DMS79 treated with DMSO at 0.1 percent for 48 hours (cell line): ENCODE data around the gene NTSR1.

Experiments used
- DNase-seq: peaks from one replicate; lab custom pipeline; 2025; lab: John Stamatoyannopoulos, UW

The NTSR1 gene

DNA sequence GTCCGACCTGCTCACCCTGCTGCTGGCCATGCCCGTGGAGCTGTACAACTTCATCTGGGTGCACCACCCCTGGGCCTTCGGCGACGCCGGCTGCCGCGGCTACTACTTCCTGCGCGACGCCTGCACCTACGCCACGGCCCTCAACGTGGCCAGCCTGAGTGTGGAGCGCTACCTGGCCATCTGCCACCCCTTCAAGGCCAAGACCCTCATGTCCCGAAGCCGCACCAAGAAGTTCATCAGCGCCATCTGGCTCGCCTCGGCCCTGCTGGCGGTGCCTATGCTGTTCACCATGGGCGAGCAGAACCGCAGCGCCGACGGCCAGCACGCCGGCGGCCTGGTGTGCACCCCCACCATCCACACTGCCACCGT is 885 bp downstream of the NTSR1 start:
- peak; percentile 66 for DNase-seq

DNA sequence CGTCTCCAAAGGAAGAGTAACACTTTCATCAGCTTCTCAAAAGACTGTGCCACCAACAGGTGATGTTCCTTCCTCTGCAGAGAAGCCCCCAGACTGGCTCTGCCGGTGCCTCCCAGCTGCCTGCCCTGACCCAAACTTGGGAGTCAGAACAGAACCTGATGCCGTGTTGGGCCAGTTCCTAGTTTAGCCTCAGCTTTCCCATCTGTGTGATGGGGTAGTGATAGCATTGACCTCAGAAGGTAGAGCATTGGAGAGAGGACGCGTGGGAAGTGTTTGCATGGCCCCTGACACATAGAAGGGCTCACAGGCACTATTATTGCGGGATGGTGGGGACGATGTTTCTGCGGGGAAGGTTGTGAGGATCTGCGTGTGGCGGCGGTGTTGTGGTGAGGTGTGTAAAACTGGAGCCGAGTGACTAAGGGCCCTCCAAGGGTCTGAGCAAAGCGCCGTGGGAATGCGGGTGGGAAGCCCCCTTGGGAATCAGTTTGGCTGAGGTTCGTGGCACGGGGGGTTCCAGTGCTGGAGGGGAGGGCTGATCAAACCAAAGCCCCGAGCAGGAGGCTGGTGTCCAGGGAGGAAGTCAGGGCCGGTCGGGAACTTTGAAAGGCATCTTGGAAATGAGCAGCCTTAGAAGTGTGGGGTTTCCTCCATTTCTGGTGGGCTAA is 1.7 kb downstream of the NTSR1 start:
- no peak for DNase-seq

DNA sequence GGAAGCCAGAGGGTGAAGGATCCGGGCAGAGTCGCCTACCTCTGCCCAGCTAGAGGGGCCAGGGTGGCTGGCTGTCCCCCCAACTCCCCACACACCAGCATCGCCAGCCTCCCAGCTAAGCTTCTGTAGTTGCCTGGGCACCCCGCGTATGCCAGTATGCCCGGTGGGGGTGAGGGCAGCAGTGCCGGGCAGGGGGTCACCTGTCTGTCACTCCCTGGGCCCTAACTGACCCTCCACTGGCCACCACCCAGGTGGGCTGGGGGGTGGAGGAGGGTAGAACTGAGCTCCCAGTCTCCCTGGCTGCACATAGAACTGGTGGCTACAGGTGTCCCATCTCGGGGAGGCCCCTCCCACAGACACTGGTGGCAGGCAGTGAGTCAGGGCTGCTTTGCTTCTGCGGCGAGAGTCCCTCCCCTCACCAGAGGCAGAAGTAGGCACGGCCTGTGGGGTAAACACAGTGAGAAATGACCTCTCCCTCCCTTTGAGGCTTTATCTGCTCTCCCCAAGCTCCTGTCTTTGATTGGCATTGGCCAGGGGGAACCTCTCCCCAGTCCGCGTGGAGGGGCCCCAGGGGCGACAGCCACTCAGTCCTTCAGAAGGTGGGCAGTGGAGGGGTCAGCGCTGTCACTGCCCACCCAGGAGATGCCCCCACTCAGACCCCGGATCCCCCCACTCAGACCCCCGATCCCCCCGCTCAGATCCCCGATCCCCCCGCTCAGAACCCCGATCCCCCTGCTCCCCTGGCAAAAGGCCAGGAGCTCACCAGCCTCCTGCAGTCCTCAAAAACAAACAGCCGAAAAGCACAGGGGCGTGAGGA is 2.5 kb downstream of the NTSR1 start:
- DNase-seq = peak; percentile 54

DNA sequence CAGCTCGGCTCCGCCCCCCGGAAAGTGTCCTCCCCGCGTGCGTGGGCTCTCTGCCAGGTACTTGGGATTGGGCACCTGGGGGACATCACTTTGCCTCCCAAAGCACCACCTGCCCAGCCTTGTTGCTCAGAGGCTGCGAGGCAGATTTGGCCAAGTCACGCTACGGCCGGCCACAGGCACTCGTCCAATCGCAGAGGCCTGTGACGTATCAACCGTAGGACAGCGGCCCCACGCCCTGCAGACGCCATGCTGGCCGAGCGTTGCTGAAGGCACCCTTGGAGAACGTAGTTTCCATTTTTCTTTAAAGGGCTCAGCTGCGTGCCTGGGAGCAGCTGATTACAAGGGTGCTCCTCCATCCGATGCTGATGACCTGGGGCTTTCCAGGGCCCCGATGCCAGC is 3.1 kb downstream of the NTSR1 start:
- peak; percentile 95 for DNase-seq

DNA sequence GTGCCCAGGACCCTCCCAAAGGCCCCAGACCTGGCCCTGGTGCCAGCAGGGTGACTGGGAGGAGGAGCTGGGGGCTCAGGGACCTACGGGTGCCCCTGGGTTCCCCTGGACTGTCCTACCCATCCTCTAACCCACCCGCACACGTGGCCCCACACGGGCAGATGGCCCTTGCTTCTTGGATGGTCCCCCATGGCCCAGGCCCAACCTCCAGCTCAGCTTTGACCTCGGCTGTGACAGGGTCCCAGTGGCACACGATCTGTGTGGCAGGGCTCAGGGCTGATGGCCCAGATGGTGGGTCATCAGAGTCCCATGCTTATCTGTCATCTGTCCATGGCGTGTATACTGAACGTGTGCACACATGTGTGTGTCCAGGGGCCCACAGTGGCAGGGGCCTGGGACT is 4.0 kb downstream of the NTSR1 start:
- no peak for DNase-seq

DNA sequence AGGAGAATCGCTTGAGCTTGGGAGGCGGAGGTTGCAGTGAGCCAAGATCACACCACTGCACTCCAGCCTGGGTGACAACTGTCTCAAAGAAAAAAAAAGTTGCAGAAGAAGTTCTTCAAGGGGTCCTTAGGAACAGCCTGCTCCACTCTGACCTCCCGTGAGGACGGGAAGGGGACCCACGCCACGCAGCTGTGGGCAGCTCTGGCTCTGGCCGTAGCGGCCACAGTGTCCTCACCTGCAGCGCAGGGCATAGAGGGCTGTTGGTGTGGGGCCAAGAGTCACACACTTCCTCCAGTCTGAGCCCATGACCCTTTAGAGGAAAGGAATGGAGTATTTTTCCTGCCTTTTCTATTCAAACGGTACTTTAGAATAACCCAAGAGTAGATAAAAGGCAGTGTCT is 5.4 kb downstream of the NTSR1 start:
- DNase-seq = no peak

DNA sequence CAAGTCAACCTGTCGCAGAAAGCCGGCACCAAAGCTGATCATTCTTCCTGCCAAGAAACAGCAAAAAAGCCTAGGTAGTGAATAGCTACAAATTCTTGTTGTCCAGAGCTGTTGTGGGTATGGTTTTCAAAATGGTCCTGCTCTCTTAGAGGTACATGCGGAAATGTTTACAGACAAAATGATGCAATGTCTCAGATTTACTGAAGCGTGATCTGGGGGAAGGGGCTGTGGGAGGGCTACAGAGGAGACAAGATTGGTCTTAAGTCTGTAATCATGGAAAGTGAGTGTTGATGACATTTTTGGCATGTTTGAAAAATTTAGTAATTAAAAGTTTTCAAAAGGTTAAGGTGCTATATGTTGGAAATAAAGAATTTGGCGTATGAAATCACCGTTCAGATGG is 6.2 kb downstream of the NTSR1 start:
- DNase-seq = no peak

DNA sequence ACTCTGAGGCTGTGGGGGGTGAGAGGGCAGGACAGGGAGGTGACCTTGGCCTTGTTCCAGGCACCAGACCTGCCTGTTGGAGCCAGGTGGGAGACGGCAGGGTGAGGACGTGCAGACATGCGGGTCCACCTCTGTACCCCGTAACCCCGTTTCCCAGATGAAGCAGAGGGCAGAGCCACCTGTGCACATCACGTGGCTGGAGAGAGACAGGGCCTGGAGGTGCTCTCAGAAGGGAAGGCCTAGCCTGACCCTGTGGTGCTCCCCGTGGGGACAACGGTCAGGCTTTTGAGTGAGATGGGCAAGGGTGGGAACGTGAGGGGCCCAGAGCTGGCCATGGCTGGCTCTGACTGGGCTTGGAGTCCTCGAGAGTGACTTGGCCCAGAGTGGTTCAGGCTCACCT is 6.6 kb downstream of the NTSR1 start:
- no peak for DNase-seq

DNA sequence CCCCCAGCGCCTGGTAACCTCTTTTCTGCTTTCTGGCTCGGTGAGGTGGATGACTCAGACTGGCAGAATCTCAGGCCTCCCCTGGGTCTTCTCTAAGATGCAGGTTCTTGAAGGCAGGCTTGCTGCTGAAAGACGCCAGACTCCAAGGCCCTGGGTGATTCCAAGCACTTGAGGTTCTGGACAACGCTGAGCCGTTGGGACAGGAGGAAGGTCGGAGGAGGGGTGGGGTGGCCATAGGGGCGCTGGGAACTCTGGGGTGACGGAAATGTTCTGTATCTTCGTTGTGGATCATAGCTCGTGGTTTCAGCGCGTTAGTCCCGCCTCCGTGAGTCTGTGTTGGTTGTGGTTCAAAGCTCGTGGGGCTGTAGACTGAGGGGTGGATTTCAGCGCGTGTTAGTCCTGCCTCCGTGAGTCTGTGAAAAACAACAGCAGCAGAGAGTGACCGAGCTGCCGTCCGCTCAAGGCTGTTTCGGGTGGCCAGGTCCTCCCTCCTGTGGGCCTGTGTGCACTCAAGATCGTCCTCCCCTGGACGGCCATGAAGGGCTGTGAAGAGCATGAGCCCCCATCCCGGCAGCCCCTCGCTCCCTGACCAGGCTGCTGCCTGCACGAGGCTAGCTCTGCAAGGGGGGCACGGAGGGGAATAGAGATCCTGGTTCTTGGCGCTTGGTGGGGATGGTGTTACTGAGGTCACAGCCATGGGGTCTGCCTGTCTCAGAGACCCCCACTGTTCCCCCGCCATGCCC is 7.7 kb downstream of the NTSR1 start:
- no peak for DNase-seq

DNA sequence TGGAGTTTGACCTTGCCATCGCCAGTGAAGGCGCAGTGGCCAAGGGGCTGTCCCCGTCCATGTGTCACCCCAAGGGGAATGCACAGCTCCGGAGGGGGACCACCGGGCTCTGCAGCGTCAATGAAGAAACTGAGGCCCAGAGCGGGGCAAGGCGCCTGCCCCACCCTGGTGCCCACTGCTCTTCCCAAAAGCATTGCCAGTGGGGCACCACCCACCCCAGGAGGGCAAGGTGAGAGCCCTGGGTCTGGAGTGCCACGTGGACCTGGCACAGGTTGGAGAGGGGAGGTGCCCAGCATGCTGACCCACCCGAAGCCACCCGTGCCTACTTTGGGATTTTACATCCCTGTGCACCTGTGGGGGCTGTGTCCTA is 8.3 kb downstream of the NTSR1 start:
- no peak for DNase-seq

DNA sequence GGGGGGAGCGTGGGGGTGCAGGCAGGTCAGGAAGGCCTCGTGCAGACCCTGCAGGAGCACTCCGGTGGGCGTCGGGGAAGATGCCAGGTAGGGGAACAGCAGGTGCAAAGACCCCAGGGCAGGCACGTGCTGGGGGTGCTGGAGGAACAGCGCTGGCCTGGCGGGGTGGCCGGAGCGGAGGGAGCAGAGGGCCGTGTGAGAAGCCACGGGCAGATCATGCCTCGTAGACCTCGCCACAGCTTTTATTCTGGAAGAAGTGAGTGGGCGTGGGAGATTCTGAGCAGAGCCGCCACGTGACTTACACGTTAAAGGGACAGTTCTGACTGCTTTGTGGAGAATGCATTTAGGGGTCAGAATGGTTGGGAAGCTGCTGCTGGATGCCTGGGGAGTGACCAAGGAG is 9.3 kb downstream of the NTSR1 start:
- DNase-seq = no peak

DNA sequence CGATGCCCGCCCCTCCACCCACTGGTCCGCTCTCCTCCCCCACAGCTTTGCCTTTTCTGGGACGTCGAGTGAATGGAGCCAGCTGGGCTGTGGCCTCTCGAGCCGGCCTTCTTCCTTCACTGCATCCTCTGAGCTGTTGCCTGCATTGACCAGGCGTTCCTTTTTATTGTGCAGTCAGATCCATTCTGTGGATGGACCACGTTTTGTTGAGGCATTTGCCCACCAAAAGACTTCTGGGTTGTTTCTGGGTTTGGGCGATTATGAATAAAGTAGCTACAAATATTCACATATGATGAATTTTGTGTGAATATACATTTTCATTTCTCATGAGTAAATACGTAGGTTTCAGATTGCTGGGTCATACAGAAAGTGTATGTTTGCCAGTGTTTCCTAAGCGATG is 9.9 kb downstream of the NTSR1 start:
- DNase-seq = no peak

DNA sequence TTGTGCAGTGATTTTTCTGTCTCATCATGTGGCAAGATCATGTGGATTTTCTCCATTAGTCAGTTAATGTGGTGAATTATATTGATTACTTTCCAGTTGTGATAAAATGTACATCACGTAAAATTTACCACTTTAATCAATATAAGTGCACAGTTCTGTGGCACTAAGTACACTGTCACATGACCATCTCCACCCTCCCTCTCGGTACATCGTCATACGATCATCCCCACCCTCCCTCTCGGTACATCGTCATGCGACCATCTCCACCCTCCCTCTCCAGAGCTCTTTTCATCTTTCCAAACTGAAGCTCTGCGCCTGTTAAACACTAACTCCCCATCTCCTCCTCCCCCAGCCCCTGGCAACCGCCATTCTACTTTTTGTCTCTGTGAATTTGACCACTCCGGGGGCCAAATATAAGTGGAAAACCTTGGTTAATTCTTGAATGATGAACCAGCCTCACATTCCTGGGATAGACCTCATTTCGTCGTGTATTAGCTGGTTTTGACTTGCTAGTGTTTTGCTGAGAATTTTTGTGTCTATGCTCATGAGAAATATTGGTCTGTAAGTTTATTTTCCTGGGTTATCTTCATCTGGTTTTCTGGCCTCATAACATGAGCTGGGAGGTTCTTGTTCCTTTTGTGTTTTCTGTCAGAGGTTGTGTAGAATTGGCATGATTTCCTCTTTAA is 10.8 kb downstream of the NTSR1 start:
- DNase-seq = no peak

DNA sequence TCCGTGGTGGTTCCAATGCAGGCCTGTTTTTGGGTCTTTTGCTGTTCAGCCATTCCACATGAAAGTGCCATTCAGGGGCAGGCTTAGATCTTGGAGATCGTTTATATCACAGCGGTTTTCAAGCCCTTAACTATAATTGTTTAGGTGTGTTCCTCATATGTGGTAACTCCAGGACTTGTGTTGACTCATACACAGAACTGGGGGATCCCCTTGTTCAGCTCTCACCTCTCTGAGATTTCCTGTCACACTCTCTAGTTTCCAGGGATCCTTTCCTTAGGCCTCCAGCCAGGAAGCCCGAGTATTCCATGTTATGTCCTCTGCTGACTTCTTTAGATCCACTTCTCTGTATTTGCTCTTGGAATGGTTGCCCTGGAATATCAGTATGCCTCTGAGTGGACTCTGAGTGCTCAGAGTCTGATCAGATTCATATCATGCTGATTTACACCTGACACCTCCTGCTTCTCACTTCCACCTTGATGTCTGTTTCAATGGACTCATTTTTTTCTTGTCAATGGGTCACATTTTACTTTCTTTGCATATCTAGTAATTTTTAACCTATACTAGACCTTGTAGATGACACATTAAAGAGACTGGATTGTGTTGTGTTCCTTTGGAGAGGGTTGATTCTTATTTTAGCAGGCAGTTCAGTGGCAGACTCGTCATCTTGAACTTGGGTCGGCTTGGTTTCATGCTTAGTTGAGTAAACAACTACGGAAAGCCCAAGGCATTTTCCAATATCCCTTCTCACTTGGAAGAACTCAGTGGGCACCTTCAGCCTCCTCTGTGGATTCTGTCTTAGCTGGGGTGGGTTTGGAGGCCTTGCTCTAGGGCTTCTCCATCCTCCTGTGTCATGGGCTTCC is 13.1 kb downstream of the NTSR1 start:
- no peak for DNase-seq

DNA sequence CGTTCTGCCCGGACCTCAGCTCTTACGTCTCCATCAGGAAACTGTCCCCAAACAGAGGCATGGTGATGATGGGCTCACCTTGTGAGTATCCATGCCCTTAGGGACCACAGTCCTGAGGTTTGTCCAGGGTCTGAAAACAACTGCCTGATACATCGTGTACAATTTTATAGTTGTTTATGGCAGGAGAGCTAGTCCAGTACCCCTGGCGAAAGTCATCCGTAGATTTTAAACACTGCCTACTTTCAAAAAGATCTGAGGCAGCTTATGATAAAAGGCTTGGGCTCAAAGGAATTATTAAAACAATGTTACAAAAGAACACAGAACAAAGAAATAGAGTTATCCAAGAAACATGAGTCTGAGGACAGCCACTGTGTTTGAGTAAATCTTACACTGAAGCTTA is 14.0 kb downstream of the NTSR1 start:
- no peak for DNase-seq

DNA sequence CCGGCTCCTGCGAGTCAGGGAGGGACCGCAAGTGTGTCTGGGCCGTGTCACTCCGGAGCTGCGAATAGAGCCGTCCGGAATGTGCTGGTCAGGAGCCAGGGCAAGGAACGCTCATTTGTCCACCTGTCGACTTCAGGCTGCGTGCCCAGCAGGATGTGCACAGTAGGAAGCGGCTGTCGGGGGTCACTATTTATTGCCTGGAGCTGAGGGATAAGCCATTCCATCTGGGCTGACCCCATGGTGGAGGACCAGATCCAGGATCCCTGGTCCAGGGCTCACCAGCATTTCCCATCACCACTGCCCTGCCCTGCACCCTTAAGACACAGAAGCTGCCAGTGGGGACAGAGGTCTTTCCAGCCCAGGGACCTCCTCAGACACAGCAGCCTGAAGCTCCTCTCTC is 14.7 kb downstream of the NTSR1 start:
- no peak for DNase-seq

DNA sequence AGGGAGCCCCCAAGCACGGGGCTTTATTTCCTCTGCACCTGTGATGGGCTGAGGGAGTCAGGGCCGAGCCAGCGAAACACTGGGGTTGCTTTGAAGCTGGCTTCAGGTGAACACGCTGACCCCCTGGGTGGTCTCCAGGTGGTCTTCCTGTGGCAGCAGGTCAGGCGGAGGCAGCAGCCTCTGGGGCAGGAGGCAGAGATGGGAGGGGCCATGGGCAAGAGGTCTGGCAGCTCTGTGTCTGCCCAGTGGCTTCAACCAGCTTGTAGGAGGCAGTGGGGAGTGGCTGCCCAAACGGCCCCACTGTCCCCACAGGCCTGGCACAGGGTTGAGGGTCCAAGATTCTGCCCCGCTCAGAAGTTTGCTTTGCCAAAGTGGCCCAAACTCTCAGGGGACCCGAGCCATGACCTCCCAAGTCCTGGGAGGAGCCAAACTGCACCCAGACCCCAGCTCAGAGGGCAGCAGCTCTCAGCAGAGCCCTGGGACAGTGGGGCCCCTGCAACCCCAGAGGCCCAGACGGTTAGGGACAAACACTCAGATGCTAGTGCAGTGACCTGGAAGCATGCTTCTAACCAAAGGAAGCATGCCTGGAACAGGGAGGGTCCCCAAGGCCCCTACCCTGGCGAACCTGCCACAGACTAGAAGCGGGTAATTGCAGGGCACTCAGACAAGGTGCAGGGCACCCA is 15.3 kb downstream of the NTSR1 start:
- DNase-seq = no peak

DNA sequence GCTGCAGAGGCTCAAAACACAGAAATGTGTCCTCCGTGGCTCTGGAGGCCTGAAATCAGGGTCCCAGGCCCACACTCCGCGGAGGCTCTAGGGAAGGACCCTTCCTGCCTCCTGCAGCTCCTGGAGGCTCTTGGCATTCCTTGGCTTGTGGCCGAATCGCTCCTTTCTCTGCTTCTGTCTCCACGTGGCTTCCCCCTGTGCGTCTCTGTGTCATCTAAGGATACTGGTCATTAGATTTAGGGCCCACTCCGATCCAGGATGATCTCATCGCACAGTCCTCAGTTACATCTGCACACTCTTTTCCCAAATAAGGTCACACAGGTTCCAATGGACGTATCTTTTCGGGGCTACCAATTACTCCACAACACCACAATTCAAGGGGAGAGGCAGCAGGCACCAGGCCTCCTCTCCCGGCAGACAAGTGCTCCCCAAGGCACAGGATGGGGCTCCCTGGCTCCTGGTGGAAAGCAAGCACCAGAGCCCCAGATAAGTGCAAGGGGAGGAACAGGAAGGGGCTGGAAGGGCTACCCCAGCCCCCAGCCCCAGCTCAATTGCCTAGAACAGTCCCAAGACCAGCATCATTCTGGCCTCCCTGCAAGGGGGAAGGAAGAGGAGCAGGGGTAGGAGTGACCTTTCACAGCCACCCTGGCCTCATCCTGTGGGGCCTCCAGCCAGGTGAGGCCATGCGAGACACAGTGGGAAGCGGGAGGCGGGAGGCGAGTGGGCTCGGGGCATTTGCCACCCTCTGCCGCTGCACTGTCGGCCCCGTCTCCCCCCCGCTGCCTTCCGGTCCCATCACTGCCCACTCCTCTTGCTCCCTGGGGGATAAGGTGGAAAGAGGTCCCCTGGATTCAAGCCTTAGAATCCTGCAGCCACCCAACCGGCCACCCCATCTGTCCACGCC is 16.3 kb downstream of the NTSR1 start:
- DNase-seq = no peak

DNA sequence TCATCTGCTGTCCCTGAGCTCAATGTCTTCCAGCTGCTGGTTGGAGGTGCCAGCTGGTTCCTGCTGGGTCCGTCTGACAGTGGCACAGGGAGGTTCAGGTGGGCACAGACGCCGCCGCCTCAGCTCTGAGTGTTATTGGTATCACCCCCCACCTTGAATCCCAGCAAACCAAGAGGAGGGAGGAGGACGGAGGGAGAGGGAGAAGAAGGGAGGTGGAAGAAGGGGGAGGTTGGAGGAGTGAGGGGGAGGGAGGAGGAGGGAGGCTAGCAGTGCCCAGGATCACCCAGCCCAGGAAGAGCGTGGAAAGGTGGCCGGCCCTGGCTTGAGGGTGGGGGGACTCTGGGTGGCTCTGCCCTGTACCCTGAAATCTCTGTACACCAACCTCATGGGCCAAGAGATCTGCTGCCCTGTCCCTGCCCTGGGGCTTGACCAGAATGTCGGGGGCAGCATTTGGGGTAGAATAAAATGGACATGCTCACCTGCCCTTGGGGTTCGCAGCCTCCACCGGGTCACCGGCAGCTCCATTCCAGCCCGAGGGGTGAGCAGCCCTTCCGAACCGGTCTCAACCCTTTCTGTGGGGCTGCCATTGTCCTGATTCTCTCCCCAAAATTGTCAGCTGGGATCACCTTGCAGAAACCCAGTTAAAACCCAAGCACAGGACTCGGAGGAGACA is 17.1 kb downstream of the NTSR1 start:
- no peak for DNase-seq
